ENCODE measurements around the gene RTN4RL1.

The RTN4RL1 gene

GRCh38 chr17:1948517-1948825 is 76.7 kb downstream of the RTN4RL1 start:
- DNase-seq (ENCODE audit: low spot score), result no peak

- no peak for DNase-seq (ENCODE audit: low spot score)
Measured at GRCh38 chr17:1947743-1948516, 77.2 kb downstream of the RTN4RL1 start.

- no peak for DNase-seq (ENCODE audit: low spot score)
Measured at GRCh38 chr17:1947229-1947742, 77.8 kb downstream of the RTN4RL1 start.

DNA sequence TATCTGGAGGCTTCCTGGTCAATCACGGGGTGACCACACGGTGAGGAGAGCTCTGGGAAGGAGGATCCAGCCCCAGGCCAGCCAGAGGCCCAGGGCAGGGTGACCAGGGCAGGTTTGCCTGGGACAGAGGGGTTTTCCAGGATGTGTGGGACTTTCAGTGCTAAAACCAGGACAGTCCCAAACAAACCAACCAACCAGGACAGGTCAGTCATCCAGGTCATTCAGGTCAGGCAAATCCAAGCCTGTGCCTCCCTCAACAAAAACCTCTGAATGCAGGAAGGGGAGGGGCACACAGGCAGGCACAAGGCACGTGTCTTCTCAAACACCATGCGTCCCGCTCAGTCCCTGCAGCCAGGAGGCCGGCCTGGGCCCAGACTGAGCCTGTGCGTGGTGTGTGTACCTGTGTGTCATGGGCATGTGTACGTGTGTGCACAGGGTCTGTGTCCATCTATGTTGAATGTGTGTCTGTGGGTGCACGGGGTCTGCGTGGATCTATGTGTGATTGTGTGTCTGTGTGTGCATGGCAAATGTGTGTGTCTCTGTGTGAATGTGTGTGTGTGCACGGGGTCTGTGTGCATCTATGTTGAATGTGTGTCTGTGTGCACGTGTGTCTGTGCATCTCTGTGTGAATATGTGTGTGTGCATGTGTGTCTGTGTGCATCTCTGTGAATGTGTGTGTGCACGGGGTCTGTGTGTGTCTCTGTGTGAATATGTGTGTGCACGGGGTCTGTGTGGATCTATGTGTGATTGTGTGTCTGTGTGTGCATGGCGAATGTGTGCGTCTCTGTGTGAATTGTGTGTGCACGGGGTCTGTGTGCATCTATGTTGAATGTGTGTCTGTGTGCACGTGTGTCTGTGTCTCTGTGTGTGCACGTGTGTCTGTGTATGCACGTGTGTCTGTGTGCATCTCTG is 78.9 kb downstream of the RTN4RL1 start:
- no peak for DNase-seq (ENCODE audit: low spot score)

GRCh38 chr17:1945621-1946020 is 79.5 kb downstream of the RTN4RL1 start:
- DNase-seq (ENCODE audit: low spot score), result no peak

DNA sequence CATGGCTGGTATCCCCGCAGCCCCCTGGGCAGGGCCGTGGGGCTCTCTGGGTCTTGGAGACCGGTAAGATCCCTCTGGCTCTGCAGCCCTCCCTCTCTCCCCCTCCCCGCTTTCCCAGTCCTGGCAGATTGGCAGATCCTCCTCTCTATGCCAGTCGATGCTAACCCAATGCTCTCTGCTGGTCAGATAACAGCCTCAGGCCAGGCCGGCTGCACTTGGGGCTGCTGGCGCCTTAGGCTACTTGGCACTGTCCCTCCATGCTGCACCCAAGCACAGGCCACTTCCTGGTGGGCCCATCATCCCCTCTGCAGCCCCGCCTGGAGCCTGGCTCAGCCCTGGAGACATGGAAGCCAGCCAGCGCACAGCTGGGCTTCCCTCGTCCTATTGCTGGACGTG is 81.7 kb downstream of the RTN4RL1 start:
- DNase-seq (ENCODE audit: low spot score), result no peak

DNA sequence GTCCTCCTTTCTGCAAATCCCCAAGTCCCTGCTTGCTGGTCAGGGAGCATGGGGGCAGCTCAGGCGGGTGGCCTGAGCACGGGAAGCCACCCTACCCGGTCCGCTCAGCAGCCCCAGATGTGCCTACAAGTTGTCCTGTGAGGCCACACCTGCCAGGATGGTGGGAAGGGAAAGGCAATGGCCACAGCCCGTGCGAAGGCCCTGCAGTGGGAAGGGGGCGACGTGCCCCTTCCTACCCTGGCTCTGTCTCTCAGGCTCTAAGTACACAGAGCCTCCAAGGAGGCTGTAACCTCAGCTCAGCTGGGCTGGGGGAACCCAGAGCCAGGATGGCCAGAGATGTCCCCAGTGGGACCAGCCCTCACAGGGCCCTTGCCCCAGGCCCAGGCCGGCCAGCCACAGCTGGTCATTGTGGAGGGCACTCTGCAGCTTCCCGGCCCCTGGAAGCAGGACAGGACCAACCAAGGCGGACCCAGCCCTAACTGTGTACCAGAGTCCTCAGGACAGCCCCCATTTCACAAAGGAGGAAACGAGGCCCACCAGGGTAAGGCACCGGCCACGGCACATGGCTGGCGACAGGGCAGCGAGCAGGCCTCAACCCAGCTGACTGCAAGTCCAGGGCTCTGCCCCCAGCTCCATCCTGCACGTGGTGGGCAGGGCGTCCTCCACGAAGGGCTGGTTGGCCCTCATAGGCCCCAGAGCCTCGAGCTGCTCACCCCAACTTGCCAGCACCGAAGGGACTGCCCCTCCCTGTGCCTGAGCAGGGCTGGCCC is 82.3 kb downstream of the RTN4RL1 start:
- DNase-seq (ENCODE audit: low spot score), result no peak

- DNase-seq (ENCODE audit: low spot score), result no peak
Measured at GRCh38 chr17:1942066-1942365, 83.1 kb downstream of the RTN4RL1 start.

DNA sequence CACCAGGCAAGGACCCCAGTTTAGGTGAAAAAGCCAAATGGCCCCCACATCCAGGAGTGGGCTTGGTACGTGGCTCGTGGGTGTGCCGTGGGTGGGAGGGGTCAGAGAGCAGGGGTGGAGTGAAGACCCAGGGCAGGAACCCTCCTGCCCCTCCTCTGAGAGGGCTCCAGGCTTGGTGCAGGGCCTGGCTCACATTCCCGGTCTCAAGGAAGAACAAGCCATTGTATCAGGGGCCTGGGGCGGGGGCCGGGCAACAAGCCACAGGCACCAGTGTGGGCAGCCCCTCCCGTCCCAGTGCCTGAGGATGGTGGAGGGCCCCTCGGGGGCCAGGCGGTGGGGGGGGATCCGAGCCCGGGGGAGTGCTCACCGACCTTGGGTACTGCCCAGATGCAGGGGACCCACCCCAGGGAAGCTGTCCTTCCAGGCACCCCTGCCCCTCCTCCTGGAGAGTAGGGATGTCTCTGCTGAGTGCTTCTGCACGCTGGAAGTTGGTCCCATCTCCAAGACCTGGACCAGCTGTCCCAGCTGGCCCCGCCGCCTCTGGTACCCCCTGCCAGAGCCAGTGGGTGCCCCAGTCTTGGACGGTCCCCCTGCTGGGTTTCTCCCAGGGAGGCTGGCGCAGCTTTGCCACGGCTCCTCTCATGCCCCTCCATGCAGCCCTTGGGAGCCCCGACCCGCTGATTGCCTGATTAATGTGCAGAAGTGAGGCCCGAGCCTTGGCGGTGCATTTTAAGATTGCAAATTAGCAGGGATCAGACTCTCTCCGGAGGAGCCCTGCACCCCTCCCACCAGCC is 83.7 kb downstream of the RTN4RL1 start:
- DNase-seq (ENCODE audit: low spot score), result no peak

DNA sequence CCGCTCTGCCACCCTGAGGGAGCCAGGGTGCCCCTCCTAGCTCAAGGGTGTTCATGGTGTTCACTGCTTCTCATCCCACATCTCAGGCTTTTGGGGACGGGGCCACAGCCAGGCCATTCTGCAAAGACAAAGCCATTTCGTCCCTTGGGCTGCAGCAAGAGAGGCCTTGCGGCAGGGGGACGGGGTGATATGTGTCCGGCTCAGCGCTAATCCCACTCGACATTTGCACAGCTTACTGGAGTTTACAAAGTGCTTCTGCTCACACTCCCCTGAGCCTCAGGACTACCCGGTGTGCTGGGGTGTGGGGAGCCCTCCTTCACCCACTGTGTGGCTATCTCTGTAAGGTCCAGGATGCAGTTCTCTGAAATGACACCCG is 84.3 kb downstream of the RTN4RL1 start:
- DNase-seq (ENCODE audit: low spot score), result no peak

DNA sequence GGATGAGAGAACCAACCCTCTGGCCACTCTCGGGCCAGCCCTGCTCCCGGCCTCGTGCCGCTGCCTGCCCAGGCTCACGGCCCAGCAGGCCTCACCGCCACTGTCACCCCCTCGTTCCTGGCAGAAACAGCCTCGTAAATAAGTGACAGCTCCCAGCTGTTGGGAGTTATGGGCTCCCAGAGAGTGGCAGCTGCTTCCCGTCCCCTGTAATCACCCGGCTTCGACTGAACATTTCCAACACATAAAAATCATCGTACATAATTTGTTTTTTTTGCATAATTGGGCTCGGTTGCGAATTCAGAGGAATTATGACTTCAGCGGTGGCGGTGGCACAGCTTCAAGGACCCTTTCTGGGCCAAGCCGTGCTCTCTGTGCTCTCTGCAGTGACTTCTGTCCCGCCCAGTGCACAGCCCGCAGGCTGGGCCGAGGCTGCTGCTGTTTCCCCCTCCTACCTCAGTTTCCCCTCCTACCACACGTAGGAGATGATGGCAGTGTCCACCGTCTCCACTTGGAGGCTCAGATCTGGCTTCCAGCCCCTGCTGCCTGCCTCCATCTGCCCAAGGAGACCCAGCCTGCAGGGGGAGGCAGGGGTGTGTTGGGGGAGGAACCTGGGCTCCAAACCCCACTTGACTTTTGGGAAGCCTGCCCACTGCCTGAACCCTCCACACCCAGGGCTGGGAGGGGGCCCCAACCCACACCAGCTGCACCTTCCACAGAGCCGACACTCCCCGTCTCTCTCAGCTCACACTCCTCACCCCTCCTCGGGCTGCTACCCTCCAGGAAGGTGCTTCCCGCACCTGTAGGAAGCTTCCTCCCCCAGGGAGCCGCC is 84.9 kb downstream of the RTN4RL1 start:
- no peak for DNase-seq (ENCODE audit: low spot score)

- no peak for DNase-seq (ENCODE audit: low spot score)
Measured at GRCh38 chr17:1937461-1937860, 87.7 kb downstream of the RTN4RL1 start.

- no peak for DNase-seq (ENCODE audit: low spot score)
Measured at GRCh38 chr17:1936766-1937165, 88.4 kb downstream of the RTN4RL1 start.

- DNase-seq (ENCODE audit: low spot score), result no peak
Measured at GRCh38 chr17:1934901-1935300, 90.2 kb downstream of the RTN4RL1 start.

DNA sequence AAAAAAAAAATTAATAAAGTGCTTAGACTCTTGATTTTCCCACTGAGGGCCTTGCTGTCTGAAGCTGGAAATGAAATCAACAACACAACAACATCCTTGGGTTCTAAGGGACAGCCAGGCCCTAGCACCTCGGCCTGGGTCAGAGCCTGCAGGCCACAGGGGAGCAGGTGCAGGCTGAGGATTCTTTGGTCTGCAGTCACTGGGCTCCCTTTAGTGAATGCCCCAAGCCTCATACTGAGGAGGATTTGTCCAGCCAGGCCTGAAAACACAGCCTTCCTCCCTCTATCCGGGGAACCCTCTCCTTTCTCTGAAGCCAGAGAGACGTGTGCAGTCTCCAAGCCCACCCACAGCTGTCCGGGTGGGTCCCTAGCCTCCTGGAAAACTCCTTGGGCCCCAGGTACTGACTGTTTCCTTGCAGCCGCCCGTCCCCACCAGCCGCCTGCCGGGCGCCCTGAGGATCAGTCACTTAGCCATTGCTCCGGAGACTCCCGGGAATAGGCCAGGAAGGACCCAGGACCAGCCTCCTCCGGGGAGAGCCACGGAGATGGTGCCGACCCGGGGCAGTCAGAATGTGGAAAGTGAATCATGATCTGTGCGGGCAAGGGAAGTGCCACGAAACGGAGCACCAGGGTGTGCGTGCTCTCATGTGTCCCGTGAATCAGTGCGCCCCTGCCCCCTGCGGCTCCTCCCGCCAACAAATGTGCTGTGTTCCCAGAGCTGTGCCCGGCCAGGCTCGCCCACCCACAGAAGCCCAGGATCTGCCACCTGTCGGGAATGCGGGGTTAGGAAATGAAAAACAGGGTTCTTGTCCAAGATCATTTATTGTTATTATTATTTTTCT is 91.0 kb downstream of the RTN4RL1 start:
- DNase-seq (ENCODE audit: low spot score), result no peak

- no peak for DNase-seq (ENCODE audit: low spot score)
Measured at GRCh38 chr17:1931844-1932579, 93.1 kb downstream of the RTN4RL1 start.

GRCh38 chr17:1930337-1930645 is 94.8 kb downstream of the RTN4RL1 start:
- no peak for DNase-seq (ENCODE audit: low spot score)

DNA sequence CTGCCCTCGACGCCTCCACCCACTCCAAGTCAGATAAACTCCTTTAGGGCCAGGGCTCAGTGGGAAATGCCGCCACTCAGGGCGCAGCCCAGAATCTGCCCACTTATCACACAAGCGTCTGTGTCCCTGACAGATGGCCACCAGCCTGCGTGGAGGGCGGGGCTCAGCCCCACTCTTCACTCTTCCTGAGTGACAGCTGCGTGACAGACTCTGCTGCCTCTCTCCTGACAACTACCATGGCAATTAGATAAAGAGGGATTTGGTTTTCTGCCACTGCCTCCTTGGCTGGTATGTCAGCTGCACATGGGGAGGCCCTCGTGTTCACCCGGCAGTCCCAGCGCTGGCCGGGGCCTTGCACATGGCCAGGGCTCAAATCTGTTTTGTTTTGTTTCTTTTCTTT is 96.2 kb downstream of the RTN4RL1 start:
- DNase-seq (ENCODE audit: low spot score), result no peak

DNA sequence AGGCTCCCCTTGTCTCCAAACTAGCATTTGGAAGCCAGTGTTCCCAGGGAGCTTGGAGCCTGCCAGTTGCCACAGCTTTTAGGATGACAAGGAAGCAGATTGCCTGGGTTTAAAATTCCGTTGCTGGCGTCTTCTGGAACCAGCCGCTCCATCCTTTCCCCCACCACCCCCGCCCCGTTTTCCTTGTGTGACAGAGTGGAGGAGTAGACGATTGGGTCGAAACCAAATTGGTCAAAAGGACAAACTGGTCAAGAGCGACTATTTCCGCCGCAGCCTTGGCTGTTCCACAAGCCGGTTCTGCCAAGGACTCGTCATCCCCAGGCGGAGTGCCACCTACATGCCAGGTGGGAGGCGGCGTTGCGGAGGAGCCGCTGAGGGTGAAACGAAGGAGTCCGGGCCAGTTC is 104.2 kb downstream of the RTN4RL1 start:
- DNase-seq (ENCODE audit: low spot score), result no peak

DNA sequence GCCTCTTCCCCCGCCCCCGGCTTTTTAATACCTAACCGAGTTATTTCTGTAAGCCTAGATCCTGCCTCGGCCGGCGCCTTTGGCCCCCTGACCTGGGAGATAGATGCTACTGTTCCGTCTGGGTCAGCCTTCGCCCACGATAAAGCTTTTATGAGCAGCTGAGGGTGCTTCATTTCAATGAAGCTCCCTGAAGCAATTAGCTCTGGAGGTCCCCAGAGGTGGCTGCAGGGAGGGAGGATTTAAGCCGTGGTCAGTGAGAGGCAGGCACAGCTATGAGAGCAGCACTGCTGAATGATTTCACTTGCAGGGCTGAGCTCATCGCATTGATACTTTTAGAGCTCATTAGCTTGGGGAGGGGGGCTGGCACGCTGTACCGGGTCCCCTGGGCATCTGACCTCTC is 105.9 kb downstream of the RTN4RL1 start:
- DNase-seq (ENCODE audit: low spot score), result no peak

Measured in hepatic stellate cell (primary cell).